DND-41 (cell line): ENCODE measurements around the gene CTIF.

Experiments
- ATAC-seq: fragments of 200-7000 bp; cut with Tn5 transposase; 3 replicates; pipeline ENCODE4 v1.9.1; 2021; ENCODE audit warnings: low read depth; ENCODE audit not compliant: insufficient read depth
- DNase-seq: peaks from one replicate; pipeline ENCODE4 v3.0.0-alpha.2; 2020
- H2AFZ ChIP-seq: 2 replicates; pipeline ENCODE4 v1.6.0; 2012; ENCODE audit warnings: low read depth, low read length
- H3K27ac ChIP-seq: 2 replicates; pipeline ENCODE4 v1.5.1; 2012; ENCODE audit warnings: low read length, inconsistent platforms
- H3K27me3 ChIP-seq: fragments of 200-600 bp; sonication (generic); 2 replicates; pipeline ENCODE4 v1.6.0; 2012; ENCODE audit warnings: low read length, mild to moderate bottlenecking, inconsistent platforms; ENCODE audit not compliant: insufficient read depth, poor library complexity
- H3K36me3 ChIP-seq: 2 replicates; pipeline ENCODE4 v1.5.1; 2012; ENCODE audit warnings: low read length, inconsistent platforms; ENCODE audit not compliant: insufficient read depth
- H3K4me1 ChIP-seq: 2 replicates; pipeline ENCODE4 v1.5.1; 2012; ENCODE audit warnings: mild to moderate bottlenecking, low read length; ENCODE audit not compliant: insufficient read depth
- H3K4me2 ChIP-seq: 2 replicates; pipeline ENCODE4 v1.6.0; 2012; ENCODE audit warnings: mild to moderate bottlenecking, moderate library complexity, low read length, inconsistent platforms; ENCODE audit not compliant: insufficient read depth
- H3K4me3 ChIP-seq, 2 experiments: fragments of 200-600 bp in 1 of 2; shearing (Covaris generic) in 1 of 2; 2 replicates each; pipeline ENCODE4 v1.5.1; 2012 to 2016; ENCODE audit warnings: inconsistent platforms in 2 of 2, low read length in 2 of 2, mild to moderate bottlenecking in 2 of 2, low read depth in 1 of 2, moderate library complexity in 1 of 2
- H3K79me2 ChIP-seq: 2 replicates; pipeline ENCODE4 v1.6.0; 2012; ENCODE audit warnings: low read length, inconsistent platforms; ENCODE audit not compliant: insufficient read depth
- H3K9ac ChIP-seq: 2 replicates; pipeline ENCODE4 v1.6.0; 2012; ENCODE audit warnings: low read depth, mild to moderate bottlenecking, inconsistent platforms, low read length, moderate library complexity
- H3K9me3 ChIP-seq: 2 replicates; pipeline ENCODE4 v1.5.1; 2012; ENCODE audit warnings: low read length, moderate library complexity, mild to moderate bottlenecking, inconsistent platforms; ENCODE audit not compliant: insufficient read depth, severe bottlenecking
- H4K20me1 ChIP-seq: 2 replicates; pipeline ENCODE4 v1.6.0; 2012; ENCODE audit warnings: low read length; ENCODE audit not compliant: insufficient read depth
- CTCF ChIP-seq: IDR thresholded peaks from 2 replicates; pipeline ENCODE4 v1.5.1; 2012; ENCODE audit warnings: borderline replicate concordance, low read length, moderate library complexity, mild to moderate bottlenecking; ENCODE audit not compliant: poor library complexity, severe bottlenecking; ENCODE audit errors: extremely low read depth
- EZH2 ChIP-seq: IDR thresholded peaks from 3 replicates; pipeline ENCODE4 v1.6.1; 2012; ENCODE audit warnings: borderline replicate concordance, low read depth, mild to moderate bottlenecking, moderate library complexity, low read length, inconsistent platforms; ENCODE audit not compliant: severe bottlenecking

Gene CTIF

GRCh38 chr18:48600456-48601090 is 61.7 kb downstream of the CTIF start:
- TF ChIP-seq EZH2 (no peak), CTCF (no peak)
- no peaks in the 10 kb centered on the region for H3K36me3 ChIP-seq
- no peak for ATAC-seq
- no peak overlapping the region for H3K4me3 ChIP-seq
- H3K9me3 ChIP-seq, result no peaks in the 10 kb centered on the region
- H4K20me1 ChIP-seq, result no peaks in the 10 kb centered on the region; the same call in 1 of the 2 replicates
- H3K27me3 ChIP-seq, result no peaks in the 10 kb centered on the region
- no peaks in the 10 kb centered on the region for H3K4me1 ChIP-seq
- H3K9ac ChIP-seq, result no peak overlapping the region
- no peak overlapping the region for H3K27ac ChIP-seq
- no peaks in the 10 kb centered on the region for H3K79me2 ChIP-seq
- H2AFZ ChIP-seq, result no peak overlapping the region
- no peak for DNase-seq
- H3K4me2 ChIP-seq, result no peak overlapping the region

- no peak overlapping the region for H3K27ac ChIP-seq
- H3K4me2 ChIP-seq, result no peak overlapping the region
- H2AFZ ChIP-seq, result no peak overlapping the region
- DNase-seq (no peak), ATAC-seq (no peak)
- no peaks in the 10 kb centered on the region for H3K79me2 ChIP-seq
- TF ChIP-seq CTCF (no peak), EZH2 (no peak)
- H3K4me1 ChIP-seq, result no peaks in the 10 kb centered on the region
- H3K27me3 ChIP-seq, result no peaks in the 10 kb centered on the region
- H3K9ac ChIP-seq, result no peak overlapping the region
- no peaks in the 10 kb centered on the region for H3K9me3 ChIP-seq
- H4K20me1 ChIP-seq, result no peaks in the 10 kb centered on the region; the same call in 1 of the 2 replicates
- H3K36me3 ChIP-seq, result no peaks in the 10 kb centered on the region
- no peak overlapping the region for H3K4me3 ChIP-seq
Observed at GRCh38 chr18:48601343-48601742, 62.5 kb downstream of the CTIF start.

GRCh38 chr18:48602759-48603390 is 64.0 kb downstream of the CTIF start:
- DNase-seq (no peak), ATAC-seq (no peak)
- Histone ChIP-seq H3K27ac (no peak overlapping the region), H3K9ac (no peak overlapping the region), H3K4me2 (no peak overlapping the region), H2AFZ (no peak overlapping the region), H3K79me2 (no peaks in the 10 kb centered on the region), H3K9me3 (no peaks in the 10 kb centered on the region), H3K4me1 (no peaks in the 10 kb centered on the region), H3K27me3 (no peaks in the 10 kb centered on the region), H4K20me1 (peaks cover 7% of the 10 kb centered on the region), H3K36me3 (no peaks in the 10 kb centered on the region), H3K4me3 (no peak overlapping the region)
- TF ChIP-seq EZH2, result no peak
- no peak for TF ChIP-seq CTCF
